SK-N-SH (cell line): ENCODE results near the gene TKTL1. TPM values are rescaled to one million over a fixed set of nuclear protein-coding genes. Genes with fewer than 3 reads are reported as not detected.

Experiments
- CTCF ChIA-PET: fragments of 300-600, 350-600 bp; formaldehyde crosslinking; extraction: SDS; loops from one replicate; lab custom pipeline; 2021; lab: Yijun Ruan, JAX
- POLR2A ChIA-PET: fragments of 350-600 bp; sonication (Branson Sonifier 250); formaldehyde crosslinking; extraction: SDS; loops from one replicate; lab custom pipeline; 2020; ENCODE audit warnings: antibody characterized with exemption, inconsistent platforms; lab: Yijun Ruan, JAX
- DNase-seq: peaks from one replicate; pipeline ENCODE4 v3.0.0; 2012
- H2AFZ ChIP-seq: fragments of 200-600 bp; sonication (generic); 2 replicates; pipeline ENCODE4 v1.8.1; 2016; ENCODE audit warnings: antibody characterized with exemption, mild to moderate bottlenecking, low read depth
- H3F3A ChIP-seq: fragments of 200-600 bp; sonication (generic); replicated peaks from 2 replicates; pipeline ENCODE3; 2016; ENCODE audit warnings: antibody characterized with exemption, mild to moderate bottlenecking; ENCODE audit not compliant: insufficient read depth
- H3K27ac ChIP-seq, 2 experiments: fragments of 200-500 bp in 1 of 2; fragments of 200-600 bp in 1 of 2; sonication (Bioruptor generic) in 1 of 2; sonication (generic), shearing (Covaris generic) in 1 of 2; 2 replicates each; pipeline versions ENCODE4 v1.5.1 to v1.6.1; 2014 to 2016; ENCODE audit warnings: low read depth in 2 of 2, inconsistent platforms in 1 of 2, low read length in 1 of 2, mild to moderate bottlenecking in 1 of 2, mixed read lengths in 1 of 2
- H3K27me3 ChIP-seq: fragments of 200-600 bp; sonication (generic), shearing (Covaris generic); 2 replicates; pipeline ENCODE4 v1.6.1; 2016; ENCODE audit warnings: mixed run types; ENCODE audit not compliant: insufficient read depth
- H3K36me3 ChIP-seq, 2 experiments: fragments of 200-500 bp in 1 of 2; fragments of 200-600 bp in 1 of 2; sonication (Bioruptor generic) in 1 of 2; sonication (generic) in 1 of 2; replicated peaks in 1 of 2; 2 replicates each; pipeline versions ENCODE3 to v1.5.1; 2014 to 2016; ENCODE audit warnings: low read length in 1 of 2, mild to moderate bottlenecking in 1 of 2; ENCODE audit not compliant: insufficient read depth in 2 of 2, control insufficient read depth in 1 of 2
- H3K4me1 ChIP-seq, 2 experiments: fragments of 200-500 bp in 1 of 2; fragments of 200-600 bp in 1 of 2; sonication (Bioruptor generic) in 1 of 2; sonication (generic), shearing (Covaris generic) in 1 of 2; 2 replicates each; pipeline versions ENCODE4 v1.5.1 to v1.6.1; 2014 to 2016; ENCODE audit warnings: low read depth in 1 of 2, low read length in 1 of 2, mixed run types in 1 of 2; ENCODE audit not compliant: insufficient read depth in 2 of 2, control insufficient read depth in 1 of 2
- H3K4me2 ChIP-seq: fragments of 200-600 bp; sonication (generic), shearing (Covaris generic); 2 replicates; pipeline ENCODE4 v1.6.1; 2017; ENCODE audit warnings: mixed run types
- H3K4me3 ChIP-seq, 2 experiments: fragments of 200-500 bp in 1 of 2; fragments of 200-600 bp in 1 of 2; sonication (Bioruptor generic) in 1 of 2; sonication (generic), shearing (Covaris generic) in 1 of 2; 2 replicates each; pipeline versions ENCODE4 v1.5.1 to v1.8.1; 2014 to 2016; ENCODE audit warnings: low read depth in 2 of 2, inconsistent platforms in 1 of 2, low read length in 1 of 2, mild to moderate bottlenecking in 1 of 2, mixed read lengths in 1 of 2, moderate library complexity in 1 of 2
- H3K79me2 ChIP-seq: fragments of 200-600 bp; sonication (generic); 2 replicates; pipeline ENCODE4 v1.8.1; 2017; ENCODE audit warnings: mild to moderate bottlenecking; ENCODE audit not compliant: insufficient read depth
- H3K9ac ChIP-seq: fragments of 200-600 bp; sonication (generic); 2 replicates; pipeline ENCODE4 v1.6.1; 2017; ENCODE audit warnings: mixed run types
- H3K9me2 ChIP-seq: fragments of 200-600 bp; sonication (generic); 2 replicates; pipeline ENCODE4 v1.6.1; 2017; ENCODE audit warnings: mixed run types
- H3K9me3 ChIP-seq: fragments of 200-600 bp; sonication (generic); 2 replicates; pipeline ENCODE4 v1.6.1; 2017; ENCODE audit warnings: mixed run types, mild to moderate bottlenecking, moderate library complexity
- H4K20me1 ChIP-seq: fragments of 200-600 bp; sonication (generic); 2 replicates; pipeline ENCODE4 v1.6.1; 2017; ENCODE audit warnings: mild to moderate bottlenecking, mixed run types; ENCODE audit not compliant: insufficient read depth
- EP300 ChIP-seq, 2 experiments: IDR thresholded peaks; 2 replicates each; pipeline versions ENCODE4 v1.4.0 to v1.6.1; 2012; ENCODE audit warnings: borderline replicate concordance in 1 of 2, low read depth in 1 of 2, low read length in 1 of 2
- GATA2 ChIP-seq: sonication (generic); formaldehyde crosslinking; IDR thresholded peaks from 2 replicates; pipeline ENCODE4 v1.5.0; 2020; ENCODE audit warnings: mild to moderate bottlenecking, missing genetic modification reagents
- MEF2A ChIP-seq: IDR thresholded peaks from 2 replicates; pipeline ENCODE4 v1.4.0; 2012; ENCODE audit warnings: low read depth, borderline replicate concordance
- REST ChIP-seq: IDR thresholded peaks from 2 replicates; pipeline ENCODE4 v1.6.1; 2012; ENCODE audit warnings: mild to moderate bottlenecking, low read depth, low read length, moderate library complexity
- SMC3 ChIP-seq: IDR thresholded peaks from 2 replicates; pipeline ENCODE4 v1.6.1; 2012; ENCODE audit warnings: low read depth, low read length, improper control_type of control experiment
- TEAD4 ChIP-seq: IDR thresholded peaks from 2 replicates; pipeline ENCODE4 v1.4.0; 2012; ENCODE audit warnings: mild to moderate bottlenecking, borderline replicate concordance; ENCODE audit not compliant: insufficient read depth
- WGBS: methylation state at CpG from one replicate; pipeline ENCODE4 v1.1.6; 2017; ENCODE audit warnings: low lambda C conversion rate; 5-methylcytosine and 5-hydroxymethylcytosine counted together
- polyA plus RNA-seq, 3 experiments: library from polyadenylated mRNA; depleted of rRNA; stranded (reverse); fragments of >200 nt; gene quantifications; 2 replicates each; pipeline ENCODE4 v1.2.3, GENCODE V29; 2012
- TF ChIP-seq, protein P1 (sequence below): IDR thresholded peaks from 2 replicates; pipeline ENCODE4 v1.4.0; 2012; ENCODE audit warnings: low read depth, borderline replicate concordance
- TF ChIP-seq, protein P2 (sequence below): fragments of 150-350 bp; IDR thresholded peaks from 2 replicates; pipeline ENCODE4 v1.6.1; 2017; ENCODE audit warnings: antibody characterized with exemption, low read length, low read depth, borderline replicate concordance

Gene TKTL1
- polyA plus RNA-seq, 1 of the 3 experiments (the other 2 are of a cell fraction): not detected

DNA sequence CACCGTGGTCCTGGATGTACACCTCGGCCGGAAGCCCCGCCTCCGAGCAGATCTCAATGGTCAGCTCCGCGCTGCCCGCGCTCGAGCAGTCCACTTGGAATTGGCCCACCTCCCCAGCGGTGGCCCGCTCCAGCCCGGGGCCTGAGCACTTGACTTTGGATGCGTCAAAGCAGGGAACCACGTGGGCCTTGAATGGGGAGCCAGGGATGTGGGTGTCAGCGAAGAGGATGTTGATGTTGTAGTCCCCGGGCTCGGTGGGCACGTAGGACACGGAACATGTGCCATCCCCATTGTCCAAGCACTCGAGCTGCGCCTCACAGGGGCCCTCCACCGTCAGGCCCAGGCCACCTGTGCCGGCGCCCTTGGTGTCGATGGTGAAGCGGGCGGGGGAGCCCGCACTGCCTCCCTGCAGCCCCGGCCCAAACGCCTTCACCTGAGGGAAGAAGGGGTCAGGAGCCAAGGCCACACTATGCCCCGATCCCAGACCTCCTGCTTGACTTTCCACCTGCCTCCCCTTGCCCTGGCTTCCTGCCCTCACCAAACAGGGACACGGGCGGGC lies 64.6 kb downstream of the TKTL1 start:
- 69% methylated on average over 13 of the region's 34 CpGs for WGBS
- DNase-seq: no peak
- TF ChIP-seq MEF2A (no peak), GATA2 (CRISPR knock-in tag) (no peak), TEAD4 (no peak)
- TF ChIP-seq, protein P1, sequence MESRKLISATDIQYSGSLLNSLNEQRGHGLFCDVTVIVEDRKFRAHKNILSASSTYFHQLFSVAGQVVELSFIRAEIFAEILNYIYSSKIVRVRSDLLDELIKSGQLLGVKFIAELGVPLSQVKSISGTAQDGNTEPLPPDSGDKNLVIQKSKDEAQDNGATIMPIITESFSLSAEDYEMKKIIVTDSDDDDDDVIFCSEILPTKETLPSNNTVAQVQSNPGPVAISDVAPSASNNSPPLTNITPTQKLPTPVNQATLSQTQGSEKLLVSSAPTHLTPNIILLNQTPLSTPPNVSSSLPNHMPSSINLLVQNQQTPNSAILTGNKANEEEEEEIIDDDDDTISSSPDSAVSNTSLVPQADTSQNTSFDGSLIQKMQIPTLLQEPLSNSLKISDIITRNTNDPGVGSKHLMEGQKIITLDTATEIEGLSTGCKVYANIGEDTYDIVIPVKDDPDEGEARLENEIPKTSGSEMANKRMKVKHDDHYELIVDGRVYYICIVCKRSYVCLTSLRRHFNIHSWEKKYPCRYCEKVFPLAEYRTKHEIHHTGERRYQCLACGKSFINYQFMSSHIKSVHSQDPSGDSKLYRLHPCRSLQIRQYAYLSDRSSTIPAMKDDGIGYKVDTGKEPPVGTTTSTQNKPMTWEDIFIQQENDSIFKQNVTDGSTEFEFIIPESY: no peak
- TF ChIP-seq, protein P2, sequence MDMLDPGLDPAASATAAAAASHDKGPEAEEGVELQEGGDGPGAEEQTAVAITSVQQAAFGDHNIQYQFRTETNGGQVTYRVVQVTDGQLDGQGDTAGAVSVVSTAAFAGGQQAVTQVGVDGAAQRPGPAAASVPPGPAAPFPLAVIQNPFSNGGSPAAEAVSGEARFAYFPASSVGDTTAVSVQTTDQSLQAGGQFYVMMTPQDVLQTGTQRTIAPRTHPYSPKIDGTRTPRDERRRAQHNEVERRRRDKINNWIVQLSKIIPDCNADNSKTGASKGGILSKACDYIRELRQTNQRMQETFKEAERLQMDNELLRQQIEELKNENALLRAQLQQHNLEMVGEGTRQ: no peak
- Histone ChIP-seq H3K9me2 (no peaks in the 10 kb centered on the region), H3K4me1 (no peaks in the 10 kb centered on the region), H3K79me2 (peaks cover 85% of the 10 kb centered on the region), H3K9ac (no peak overlapping the region), H3K9me3 (no peaks in the 10 kb centered on the region), H3K4me2 (no peak overlapping the region), H3F3A (peaks cover 43% of the 10 kb centered on the region), H2AFZ (no peak overlapping the region), H4K20me1 (peaks cover 98% of the 10 kb centered on the region), H3K4me3 (no peak overlapping the region), H3K36me3 (peaks cover 3 to 74% of the 10 kb centered on the region in 2 experiments), H3K27me3 (no peaks in the 10 kb centered on the region), H3K27ac (peak overlapping the region in 1 of 2 experiments; percentile 30; a peak in 2 of 4 replicates)
- ChIA-PET POLR2A (no interaction called here), CTCF (no interaction called here)

GRCh38 chrX:154362085-154362742 lies 66.6 kb downstream of the TKTL1 start:
- H3K27ac ChIP-seq: peak overlapping the region in 1 of 2 experiments; percentile 22; a peak in 1 of 4 replicates
- peaks cover 42% of the 10 kb centered on the region for H3F3A ChIP-seq
- no peak overlapping the region for H3K9ac ChIP-seq
- H3K79me2 ChIP-seq: peaks cover 94% of the 10 kb centered on the region
- peaks cover 0 to 4% of the 10 kb centered on the region in 2 experiments; a peak in 1 of 4 replicates for H3K4me1 ChIP-seq
- POLR2A ChIA-PET: interaction anchor here (1.7 kb wide), 1 partner anchor 12 kb away, joined by 3 read pairs; no protein-coding TSS in a partner anchor
- no peak overlapping the region for H3K4me3 ChIP-seq
- H3K36me3 ChIP-seq: peaks cover 16 to 79% of the 10 kb centered on the region in 2 experiments
- no peak overlapping the region for H3K4me2 ChIP-seq
- CTCF ChIA-PET: interaction anchor here (1.0 to 1.3 kb wide), 2 partner anchors 8 to 387 kb away, joined by 3 read pairs; no protein-coding TSS in a partner anchor
- no peaks in the 10 kb centered on the region for H3K9me3 ChIP-seq
- H4K20me1 ChIP-seq: peaks cover 98% of the 10 kb centered on the region
- no peaks in the 10 kb centered on the region for H3K27me3 ChIP-seq
- DNase-seq: no peak
- 67% methylated on average over 11 of the region's 30 CpGs for WGBS
- H3K9me2 ChIP-seq: no peaks in the 10 kb centered on the region
- TF ChIP-seq EP300 (IDR thresholded peaks at IDR 0.05; ENCODE audit: borderline replicate concordance in 1 of 2, low read depth in 1 of 2, low read length in 1 of 2): no peak
- no peak for TF ChIP-seq REST
- TF ChIP-seq SMC3: no peak
- no peak overlapping the region for H2AFZ ChIP-seq
